Measurements from ENCODE around the gene RCAN3.
"Not testable (repeated sequence)": the region's sequence is repeated elsewhere in the genome, so short reads cannot be mapped to it uniquely, and the experiment has no call there.

Gene RCAN3

GRCh38 chr1:24472527-24473251 is 29.9 kb upstream of the RCAN3 start:
- Mint-ChIP-seq H3K27me3 (no peaks in the 10 kb centered on the region), H3K4me3 (no peak overlapping the region), H3K27ac (no peak overlapping the region), H3K4me1 (ENCODE audit: low read depth in 2 of 2) (peaks cover 0 to 3% of the 10 kb centered on the region in 2 donors), H3K9me3 (no peaks in the 10 kb centered on the region), H3K36me3 (ENCODE audit: insufficient read depth) (no peaks in the 10 kb centered on the region)
- ATAC-seq (replicated peaks), result no peak
- no peak for DNase-seq

GRCh38 chr1:24474193-24474592 is 28.4 kb upstream of the RCAN3 start:
- H3K27ac Mint-ChIP-seq, result no peak overlapping the region
- H3K27me3 Mint-ChIP-seq, result no peaks in the 10 kb centered on the region
- H3K4me3 Mint-ChIP-seq, result no peak overlapping the region

DNA sequence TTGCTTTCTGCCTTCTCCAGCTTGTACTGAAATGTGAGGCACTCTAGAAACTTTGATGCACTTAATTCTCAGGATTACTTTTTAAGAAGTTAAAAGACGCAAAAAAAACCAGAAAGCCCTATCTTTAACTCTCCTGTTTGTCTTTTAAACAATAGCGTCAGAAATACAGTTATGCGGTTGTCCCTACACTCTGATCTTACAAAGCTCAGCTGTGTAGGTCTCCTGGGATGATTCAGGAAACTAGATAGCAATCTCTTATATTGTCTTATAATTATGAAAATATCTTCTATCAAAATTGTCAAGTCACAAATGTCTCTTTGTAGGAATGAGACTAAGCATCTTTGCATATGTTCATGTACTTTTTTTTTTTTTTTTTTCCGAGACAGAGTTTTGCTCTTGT is 26.9 kb upstream of the RCAN3 start:
- no peak for DNase-seq
- H3K4me3 Mint-ChIP-seq, result no peak overlapping the region
- H3K36me3 Mint-ChIP-seq (ENCODE audit: insufficient read depth), result peaks cover 4% of the 10 kb centered on the region
- no peaks in the 10 kb centered on the region for H3K27me3 Mint-ChIP-seq
- no peak overlapping the region for H3K27ac Mint-ChIP-seq
- ATAC-seq (replicated peaks), result no peak
- no peaks in the 10 kb centered on the region for H3K9me3 Mint-ChIP-seq
- H3K4me1 Mint-ChIP-seq (ENCODE audit: low read depth in 2 of 2), result peaks cover 0 to 3% of the 10 kb centered on the region in 2 donors

More at GRCh38 chr1:24474193-24474592, 28.4 kb upstream of the RCAN3 start:
- no peaks in the 10 kb centered on the region for H3K36me3 Mint-ChIP-seq (ENCODE audit: insufficient read depth)
- DNase-seq (no peak), ATAC-seq (replicated peaks) (no peak)
- no peaks in the 10 kb centered on the region for H3K9me3 Mint-ChIP-seq
- peaks cover 0 to 3% of the 10 kb centered on the region in 2 donors for H3K4me1 Mint-ChIP-seq (ENCODE audit: low read depth in 2 of 2)

DNA sequence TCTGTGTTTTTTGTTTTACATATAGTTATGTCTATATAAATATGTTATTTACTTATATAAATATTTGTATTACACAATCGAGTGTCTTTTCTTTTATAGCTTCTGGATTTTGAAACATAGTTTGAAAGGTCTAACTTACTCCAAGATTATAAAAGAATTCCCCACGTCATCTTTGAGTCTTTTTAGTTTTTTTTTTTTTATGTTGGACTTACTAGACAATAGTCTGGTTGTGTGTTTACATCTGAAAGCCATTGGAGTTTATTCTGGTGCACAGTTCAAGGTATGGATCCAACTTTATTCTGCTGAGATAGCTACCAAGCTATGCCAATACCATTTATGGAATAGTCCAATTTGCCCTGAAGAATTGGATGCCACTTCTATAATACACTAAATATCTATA is 26.1 kb upstream of the RCAN3 start:
- peaks cover 8 to 12% of the 10 kb centered on the region in 2 donors for H3K4me1 Mint-ChIP-seq (ENCODE audit: low read depth in 2 of 2)
- H3K36me3 Mint-ChIP-seq (ENCODE audit: insufficient read depth), result peaks cover 4% of the 10 kb centered on the region
- ATAC-seq (replicated peaks) (no peak), DNase-seq (no peak)
- no peak overlapping the region for H3K4me3 Mint-ChIP-seq
- no peaks in the 10 kb centered on the region for H3K27me3 Mint-ChIP-seq
- no peak overlapping the region for H3K27ac Mint-ChIP-seq
- no peaks in the 10 kb centered on the region for H3K9me3 Mint-ChIP-seq

GRCh38 chr1:24477309-24477708 is 25.3 kb upstream of the RCAN3 start:
- Mint-ChIP-seq H3K4me3 (no peak overlapping the region), H3K27ac (no peak overlapping the region)

DNA sequence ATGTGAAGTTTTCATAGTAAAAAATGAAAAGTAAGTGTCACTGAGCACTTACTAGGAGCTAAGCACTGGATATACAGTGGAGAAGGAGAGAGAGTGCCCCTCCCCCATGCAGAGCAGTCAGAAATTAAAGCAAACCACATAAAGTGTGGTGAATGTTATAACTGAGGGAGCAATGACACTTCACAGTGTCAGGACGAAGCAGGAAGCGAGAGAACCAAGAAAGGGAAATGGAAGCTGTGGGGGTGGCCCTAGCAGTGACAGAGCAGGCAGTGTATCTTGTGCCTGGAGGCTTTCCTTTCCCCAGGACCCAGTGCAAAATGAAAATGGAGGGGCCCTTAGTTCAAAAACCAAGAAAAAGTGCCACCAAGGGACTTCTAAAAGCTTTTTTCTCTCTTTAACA is 21.5 kb upstream of the RCAN3 start:
- Mint-ChIP-seq H3K4me1 (ENCODE audit: low read depth in 2 of 2) (peaks cover 31 to 34% of the 10 kb centered on the region in 2 donors), H3K9me3 (no peaks in the 10 kb centered on the region), H3K36me3 (ENCODE audit: insufficient read depth) (peaks cover 7% of the 10 kb centered on the region), H3K4me3 (peak overlapping the region; percentile 39 to 65), H3K27ac (peak overlapping the region; percentile 88 to 95), H3K27me3 (no peaks in the 10 kb centered on the region)
- DNase-seq (peak in 1 of 3 experiments; percentile 28), ATAC-seq (replicated peaks) (peak; percentile 63)

More at GRCh38 chr1:24477309-24477708, 25.3 kb upstream of the RCAN3 start:
- Mint-ChIP-seq H3K9me3 (no peaks in the 10 kb centered on the region), H3K27me3 (no peaks in the 10 kb centered on the region), H3K4me1 (ENCODE audit: low read depth in 2 of 2) (peaks cover 16 to 19% of the 10 kb centered on the region in 2 donors), H3K36me3 (ENCODE audit: insufficient read depth) (peaks cover 4% of the 10 kb centered on the region)
- ATAC-seq (replicated peaks) (no peak), DNase-seq (no peak)

DNA sequence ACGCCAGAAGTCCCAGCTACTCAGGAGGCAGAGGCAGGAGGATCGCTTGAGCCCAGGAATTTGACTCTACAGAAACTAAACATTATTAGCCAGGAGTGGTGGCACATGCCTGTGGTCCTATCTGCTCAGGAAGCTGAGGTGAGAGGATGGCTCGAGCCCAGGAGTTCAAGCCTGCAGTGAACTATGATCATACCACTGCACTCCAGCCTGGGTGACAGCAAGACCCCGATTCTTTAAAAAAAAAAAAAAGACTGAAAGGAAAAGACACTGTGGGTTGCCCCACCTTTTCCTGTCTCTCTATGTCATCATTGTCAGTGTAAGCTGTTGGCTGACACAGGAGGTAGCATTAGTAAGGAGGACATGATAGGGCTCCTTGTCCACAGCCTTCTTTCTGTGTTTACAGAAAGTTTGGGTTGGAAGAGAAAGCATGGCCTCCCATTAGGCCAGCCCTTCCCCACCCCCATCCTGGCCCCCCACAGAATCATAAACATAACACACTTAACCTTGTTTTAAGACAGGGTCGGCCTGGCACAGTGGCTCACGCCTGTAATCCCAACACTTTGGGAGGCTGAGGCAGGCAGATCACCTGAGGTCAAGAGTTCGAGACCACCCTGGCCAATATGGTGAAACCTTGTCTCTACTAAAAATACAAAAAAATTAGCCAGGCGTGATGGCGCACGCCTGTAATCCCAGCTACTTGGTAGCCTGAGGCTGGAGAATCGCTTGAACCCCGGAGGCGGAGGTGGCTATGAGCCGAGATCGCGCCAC is 20.6 kb upstream of the RCAN3 start:
- H3K4me3 Mint-ChIP-seq, result peak overlapping the region; percentile 65 to 69
- peak; percentile 83 for ATAC-seq (replicated peaks)
- peak; percentile 18 to 28 (median 22) for DNase-seq
- H3K27ac Mint-ChIP-seq, result peak overlapping the region; percentile 88 to 95
- no peaks in the 10 kb centered on the region for H3K9me3 Mint-ChIP-seq
- no peaks in the 10 kb centered on the region for H3K27me3 Mint-ChIP-seq
- H3K4me1 Mint-ChIP-seq (ENCODE audit: low read depth in 2 of 2), result peaks cover 34 to 41% of the 10 kb centered on the region in 2 donors
- peaks cover 7% of the 10 kb centered on the region for H3K36me3 Mint-ChIP-seq (ENCODE audit: insufficient read depth)

- Mint-ChIP-seq H3K4me1 (ENCODE audit: low read depth in 2 of 2) (peaks cover 34 to 38% of the 10 kb centered on the region in 2 donors), H3K27ac (no peak overlapping the region), H3K27me3 (no peaks in the 10 kb centered on the region), H3K9me3 (no peaks in the 10 kb centered on the region), H3K4me3 (no peak overlapping the region), H3K36me3 (ENCODE audit: insufficient read depth) (peaks cover 7% of the 10 kb centered on the region)
- no peak for ATAC-seq (replicated peaks)
- DNase-seq, result no peak
Measured at GRCh38 chr1:24483441-24483840, 19.2 kb upstream of the RCAN3 start.

- ATAC-seq (replicated peaks) (no peak), DNase-seq (no peak)
- Mint-ChIP-seq H3K27ac (peak overlapping the region in 1 of 2 donors; percentile 73), H3K27me3 (no peaks in the 10 kb centered on the region), H3K4me3 (no peak overlapping the region), H3K9me3 (no peaks in the 10 kb centered on the region), H3K36me3 (ENCODE audit: insufficient read depth) (peaks cover 7% of the 10 kb centered on the region), H3K4me1 (ENCODE audit: low read depth in 2 of 2) (peaks cover 34 to 38% of the 10 kb centered on the region in 2 donors)
Measured at GRCh38 chr1:24484199-24484598, 18.4 kb upstream of the RCAN3 start.

GRCh38 chr1:24486331-24487065 is 16.1 kb upstream of the RCAN3 start:
- Mint-ChIP-seq H3K27me3 (peaks cover 0 to under 1% of the 10 kb centered on the region in 2 donors), H3K36me3 (ENCODE audit: insufficient read depth) (peaks cover 3% of the 10 kb centered on the region), H3K4me3 (peak overlapping the region; percentile 22 to 41), H3K27ac (peak overlapping the region; percentile 66 to 74), H3K4me1 (ENCODE audit: low read depth in 2 of 2) (peaks cover 26 to 30% of the 10 kb centered on the region in 2 donors), H3K9me3 (no peaks in the 10 kb centered on the region)
- ATAC-seq (replicated peaks) (peak; percentile 48), DNase-seq (peak in 1 of 3 experiments; percentile 22)

GRCh38 chr1:24487455-24487854 is 15.2 kb upstream of the RCAN3 start:
- ATAC-seq (replicated peaks), result no peak
- peaks cover 18 to 22% of the 10 kb centered on the region in 2 donors for H3K4me1 Mint-ChIP-seq (ENCODE audit: low read depth in 2 of 2)
- H3K4me3 Mint-ChIP-seq, result no peak overlapping the region
- peak overlapping the region in 1 of 2 donors; percentile 66 for H3K27ac Mint-ChIP-seq
- DNase-seq, result no peak
- H3K36me3 Mint-ChIP-seq (ENCODE audit: insufficient read depth), result peaks cover 3% of the 10 kb centered on the region
- H3K9me3 Mint-ChIP-seq, result no peaks in the 10 kb centered on the region
- peaks cover 6 to 7% of the 10 kb centered on the region in 2 donors for H3K27me3 Mint-ChIP-seq

GRCh38 chr1:24488159-24488558 is 14.5 kb upstream of the RCAN3 start:
- Mint-ChIP-seq H3K27ac (peak overlapping the region in 1 of 2 donors; percentile 32), H3K4me1 (ENCODE audit: low read depth in 2 of 2) (peaks cover 13 to 16% of the 10 kb centered on the region in 2 donors)
- ATAC-seq (replicated peaks); H3K9me3 Mint-ChIP-seq; DNase-seq; H3K4me3 Mint-ChIP-seq; H3K36me3 Mint-ChIP-seq (ENCODE audit: insufficient read depth); H3K27me3 Mint-ChIP-seq: not testable (repeated sequence)

GRCh38 chr1:24489674-24490073 is 13.0 kb upstream of the RCAN3 start:
- Mint-ChIP-seq H3K36me3 (ENCODE audit: insufficient read depth) (peaks cover 6% of the 10 kb centered on the region), H3K27ac (no peak overlapping the region), H3K9me3 (no peaks in the 10 kb centered on the region), H3K4me1 (ENCODE audit: low read depth in 2 of 2) (peaks cover 7 to 11% of the 10 kb centered on the region in 2 donors), H3K27me3 (peaks cover 6 to 7% of the 10 kb centered on the region in 2 donors), H3K4me3 (no peak overlapping the region)
- DNase-seq, result no peak
- no peak for ATAC-seq (replicated peaks)

Data from effector memory CD8-positive, alpha-beta T cell (primary cell).